Measurements from ENCODE around the gene FOXB1. TPM values are rescaled to one million over a fixed set of nuclear protein-coding genes. Genes with fewer than 3 reads are reported as not detected.
A peak's percentile ranks its signal among the peaks of the same experiment; 100 is the strongest.

Gene FOXB1
- total and polyA plus RNA-seq, 9 of the 15 experiments (the other 6 are each of a cell fraction or from before 2014, with no cell fraction given): not detected

GRCh38 chr15:60017538-60018520 lies 13.7 kb downstream of the FOXB1 start (continued):
- no peak for TF ChIP-seq AFF1 (IDR thresholded peaks at IDR 0.05; ENCODE audit: low read depth in 1 of 2, partially characterized antibody in 2 of 2)

GRCh38 chr15:60020736-60021135 lies 16.6 kb downstream of the FOXB1 start:
- in situ Hi-C loops (cut with MboI) (no loop called here), intact Hi-C loops (cut with micrococcal nuclease) (no loop called here)
- Histone ChIP-seq H3K9me1 (ENCODE audit: control insufficient read depth, insufficient read depth, low read length) (no peaks in the 10 kb centered on the region), H3K27me3 (ENCODE audit: control insufficient read depth in 2 of 2, insufficient read depth in 2 of 2, low read length in 2 of 2) (0 out of 5 replicates have a peak, but pooled peaks cover 0 to 4% of the 10 kb centered on the region in 2 experiments), H3K9ac (ENCODE audit: insufficient read depth in 1 of 2, low read depth in 2 of 2, low read length in 2 of 2) (no peak overlapping the region), H3K27ac (ENCODE audit: extremely low read depth, low read depth, low read length) (no peak overlapping the region), H3K79me2 (ENCODE audit: control insufficient read depth, insufficient read depth, low read length) (no peaks in the 10 kb centered on the region), H2AFZ (ENCODE audit: low read depth, low read length) (no peak overlapping the region), H3K4me1 (replicated peaks in 1 of 2; ENCODE audit: control insufficient read depth in 2 of 2, insufficient read depth in 2 of 2, low read length in 2 of 2) (no peaks in the 10 kb centered on the region; a peak in 1 of 5 replicates), H3K4me2 (ENCODE audit: insufficient read depth, low read length) (no peak overlapping the region), H4K20me1 (replicated peaks; ENCODE audit: control insufficient read depth, insufficient read depth, low read length) (no peaks in the 10 kb centered on the region), H3K36me3 (ENCODE audit: control insufficient read depth, insufficient read depth, low read length) (no peaks in the 10 kb centered on the region), H3K9me3 (replicated peaks; ENCODE audit: control insufficient read depth, insufficient read depth, low read depth, low read length) (no peaks in the 10 kb centered on the region), H3K4me3 (no peak overlapping the region)
- no TSS peak for BruUV-seq (replicated peaks)
- no peak for TF ChIP-seq ADNP (tag; IDR thresholded peaks at IDR 0.05)
- peak; percentile 16; the same call in 1 of the 2 replicates for TF ChIP-seq VEZF1 (CRISPR knock-in tag; IDR thresholded peaks at IDR 0.05)
- CTCF ChIA-PET (ENCODE audit: low intra/inter-chr PET ratio): no interaction called here
- no peak for FAIRE-seq
- no peak for ATAC-seq
- WGBS (ENCODE audit: insufficient coverage, low coverage, missing lambda C conversion rate): 0% methylated on average over 3 of the region's 3 CpGs
- no peak for DNase-seq (ENCODE audit: extremely low read depth in 1 of 4, low spot score in 3 of 4)
- POLR2A ChIA-PET: interaction anchor here (1.0 kb wide), 1 partner anchor 30 kb away, joined by 4 read pairs; no protein-coding TSS in a partner anchor
